D341Med (cell line): Measurements from ENCODE around the gene EVA1B.

Experiments used
- DNase-seq: peaks from one replicate; pipeline ENCODE4 v3.0.0; 2012; ENCODE audit warnings: low spot score

The EVA1B gene

GRCh38 chr1:36346741-36347370 lies 23.4 kb upstream of the EVA1B start:
- DNase-seq: peak; percentile 86

- DNase-seq: no peak
Observed at GRCh38 chr1:36345353-36345752, 21.9 kb upstream of the EVA1B start.

DNA sequence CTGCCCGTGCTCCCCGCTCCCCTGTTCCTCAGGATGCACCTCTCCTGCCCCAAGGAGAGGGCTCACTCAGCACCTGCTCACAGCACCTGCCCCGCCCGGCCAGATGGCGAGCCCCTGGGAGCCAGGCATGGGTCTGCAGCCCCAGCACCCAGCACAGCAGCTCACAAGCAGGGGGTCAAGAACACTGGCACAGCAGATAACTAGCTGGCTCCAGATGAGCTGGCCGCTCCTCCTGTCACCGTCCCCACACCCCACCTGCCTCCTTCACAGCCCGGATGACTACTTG lies 20.9 kb upstream of the EVA1B start:
- no peak for DNase-seq

DNA sequence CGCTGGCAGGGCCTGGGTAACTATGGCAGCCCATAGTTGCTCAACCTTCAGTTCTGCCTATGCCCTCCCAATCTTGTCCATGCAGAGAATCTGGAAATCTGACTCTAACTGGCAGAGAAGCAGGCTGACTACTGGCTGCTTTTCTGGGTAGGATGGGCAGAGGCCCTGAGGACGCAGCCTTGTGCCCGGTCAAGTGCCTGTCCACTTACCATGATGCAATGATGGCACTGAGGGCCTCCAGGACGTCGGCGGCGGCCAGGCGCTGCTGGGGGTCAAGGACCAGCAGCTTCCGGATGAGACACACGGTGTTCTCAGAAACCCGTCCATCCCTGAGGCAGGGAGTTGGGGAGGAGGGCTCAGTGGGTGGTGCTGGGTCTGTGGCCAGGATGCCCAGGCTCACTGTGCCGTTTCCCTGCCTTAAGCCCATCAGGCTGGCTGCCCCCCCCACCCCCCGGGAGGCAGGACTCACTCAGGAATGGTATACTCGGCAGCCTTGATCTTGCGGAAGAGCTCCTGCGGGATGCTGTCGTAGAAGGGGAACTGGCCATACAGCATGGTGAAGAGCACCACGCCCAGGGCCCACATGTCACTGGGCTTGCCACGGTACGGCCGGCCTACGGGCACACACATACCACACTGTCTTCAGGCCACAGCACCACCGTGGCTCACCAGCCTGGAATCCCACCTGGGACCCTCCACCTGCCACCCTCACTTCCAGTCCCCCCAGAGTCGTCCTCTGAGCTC lies 20.4 kb upstream of the EVA1B start:
- DNase-seq: no peak

DNA sequence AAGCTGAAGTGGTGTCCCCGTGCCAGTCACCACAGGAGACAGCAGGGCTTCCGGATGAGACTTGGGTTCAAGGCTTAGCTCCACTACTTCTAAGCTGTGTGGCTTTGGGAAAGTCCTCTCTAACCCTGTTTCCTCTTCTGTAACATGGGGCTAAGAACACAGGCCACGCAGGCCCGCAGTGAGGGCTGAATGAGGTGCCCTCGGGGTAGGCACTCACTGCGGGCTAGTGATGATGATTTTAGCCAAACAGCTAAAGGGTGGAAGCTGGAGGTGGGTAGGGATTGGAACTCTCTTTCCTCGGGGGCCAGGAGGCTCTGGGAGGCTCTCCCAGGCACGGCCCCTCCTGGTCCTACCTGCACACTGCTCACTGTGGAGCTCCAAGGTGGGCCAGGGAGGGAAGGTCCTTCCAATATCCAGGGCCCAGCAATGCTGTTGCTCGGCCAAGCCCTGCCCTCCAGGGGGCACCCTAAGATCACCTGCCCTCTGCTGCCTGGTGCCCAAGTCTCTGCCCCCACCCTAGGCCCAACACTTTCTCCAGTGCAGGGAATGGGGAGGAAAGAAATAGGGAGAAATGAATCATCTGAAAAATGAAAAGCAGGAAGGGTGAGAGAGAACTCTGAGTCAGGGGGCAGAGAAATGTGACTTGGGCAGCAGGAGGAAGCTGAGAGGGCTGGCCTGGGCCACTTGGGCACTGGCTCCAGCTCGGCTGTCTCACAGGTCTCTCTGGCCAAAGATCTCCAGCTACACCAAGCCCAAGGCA lies 19.2 kb upstream of the EVA1B start:
- DNase-seq: peak; percentile 77

DNA sequence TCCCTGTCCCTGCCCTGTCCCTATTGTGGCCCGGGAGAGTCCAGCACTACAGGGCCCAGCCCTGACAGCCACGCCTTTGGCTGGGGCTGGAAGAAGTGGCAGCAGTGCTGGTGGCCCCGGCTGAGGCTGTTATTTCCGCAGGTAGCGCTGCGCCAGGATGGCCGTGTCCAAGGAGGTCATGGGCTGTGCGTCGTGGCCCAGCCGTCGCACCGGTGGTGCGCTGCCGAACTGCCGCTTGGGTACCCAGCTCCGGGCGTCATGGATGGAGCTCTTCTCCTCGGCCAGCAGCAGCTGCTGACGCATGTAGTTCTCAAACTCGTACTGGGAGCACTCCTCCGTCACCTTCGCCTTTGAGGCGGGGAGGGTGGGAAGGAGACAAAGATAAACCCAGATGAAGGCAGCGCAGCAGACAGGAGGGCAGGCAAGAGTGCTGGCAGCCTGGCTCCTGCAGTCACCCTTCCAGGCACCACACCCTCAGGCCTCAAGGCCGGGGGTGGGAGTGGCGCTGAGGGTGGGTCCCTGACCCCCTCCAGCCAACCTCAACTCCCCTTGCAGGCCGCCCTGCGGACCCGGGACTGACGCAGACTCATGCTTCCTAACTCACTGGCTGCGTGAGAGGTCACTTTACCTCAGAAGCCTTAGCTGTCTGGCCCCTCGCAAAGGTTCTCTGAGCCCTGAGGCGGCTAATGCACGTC lies 18.3 kb upstream of the EVA1B start:
- no peak for DNase-seq

DNA sequence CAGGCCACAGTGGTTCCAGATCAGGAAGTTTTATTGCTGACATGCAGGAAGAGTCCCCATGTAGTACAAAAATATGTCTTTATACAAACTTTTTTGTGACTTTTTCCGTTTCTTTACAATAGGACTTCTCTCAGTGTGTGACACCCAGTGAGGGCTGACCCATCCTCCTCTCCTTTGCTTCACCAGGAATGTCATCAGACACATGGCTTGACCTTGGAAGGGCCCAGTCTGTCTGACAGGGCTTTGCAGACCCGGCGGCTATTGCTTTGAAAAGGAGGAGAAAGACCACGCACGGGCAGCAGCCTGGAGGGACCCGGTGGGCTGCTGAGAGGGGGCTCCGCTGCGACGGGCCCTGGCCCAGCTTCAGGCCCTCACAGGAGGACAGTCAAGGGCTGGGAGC lies 16.2 kb upstream of the EVA1B start:
- DNase-seq: no peak

- DNase-seq: no peak
Observed at GRCh38 chr1:36339215-36339614, 15.8 kb upstream of the EVA1B start.

- DNase-seq: no peak
Observed at GRCh38 chr1:36337830-36338229, 14.4 kb upstream of the EVA1B start.

DNA sequence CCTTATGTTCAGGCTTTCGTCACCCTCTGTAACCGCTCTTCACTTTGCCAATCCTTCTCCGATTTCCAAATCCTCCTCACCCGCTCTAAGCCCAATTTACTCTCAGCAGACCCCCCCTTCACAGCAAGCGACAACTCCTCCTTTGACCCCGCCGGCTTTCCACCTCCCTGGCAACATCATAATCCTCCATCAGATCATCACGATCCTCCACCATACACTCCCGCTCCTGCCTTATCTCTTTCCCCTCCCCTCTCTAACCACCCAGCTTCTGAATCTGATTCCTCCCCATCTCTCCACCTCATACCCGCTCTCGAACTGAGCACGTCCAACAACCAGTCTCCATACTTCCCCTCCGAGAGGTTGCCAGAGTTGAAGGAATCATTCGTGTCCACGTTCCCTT lies 7.5 kb upstream of the EVA1B start:
- DNase-seq: no peak

GRCh38 chr1:36329817-36330216 lies 6.4 kb upstream of the EVA1B start:
- DNase-seq: no peak

DNA sequence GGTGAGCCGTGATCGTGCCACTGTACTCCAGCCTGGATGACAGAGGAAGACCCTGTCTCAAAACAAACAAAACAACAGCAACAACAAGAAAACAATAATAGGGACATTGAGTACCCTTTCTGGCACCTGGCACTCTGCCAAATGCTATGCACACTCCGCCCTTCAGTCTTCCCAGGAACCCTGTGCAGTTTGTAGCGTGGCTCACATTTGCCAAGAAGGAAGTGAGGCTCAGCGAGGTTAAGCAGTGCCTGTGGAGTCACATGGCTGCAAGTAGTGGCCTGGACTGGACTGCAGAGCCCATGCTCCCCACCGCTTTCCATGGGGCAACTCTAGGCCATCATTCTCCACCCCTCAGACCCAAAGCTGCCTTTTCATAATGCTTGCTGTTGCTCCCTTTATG lies 5.3 kb upstream of the EVA1B start:
- no peak for DNase-seq

GRCh38 chr1:36328088-36328480 lies 4.6 kb upstream of the EVA1B start:
- DNase-seq: no peak

DNA sequence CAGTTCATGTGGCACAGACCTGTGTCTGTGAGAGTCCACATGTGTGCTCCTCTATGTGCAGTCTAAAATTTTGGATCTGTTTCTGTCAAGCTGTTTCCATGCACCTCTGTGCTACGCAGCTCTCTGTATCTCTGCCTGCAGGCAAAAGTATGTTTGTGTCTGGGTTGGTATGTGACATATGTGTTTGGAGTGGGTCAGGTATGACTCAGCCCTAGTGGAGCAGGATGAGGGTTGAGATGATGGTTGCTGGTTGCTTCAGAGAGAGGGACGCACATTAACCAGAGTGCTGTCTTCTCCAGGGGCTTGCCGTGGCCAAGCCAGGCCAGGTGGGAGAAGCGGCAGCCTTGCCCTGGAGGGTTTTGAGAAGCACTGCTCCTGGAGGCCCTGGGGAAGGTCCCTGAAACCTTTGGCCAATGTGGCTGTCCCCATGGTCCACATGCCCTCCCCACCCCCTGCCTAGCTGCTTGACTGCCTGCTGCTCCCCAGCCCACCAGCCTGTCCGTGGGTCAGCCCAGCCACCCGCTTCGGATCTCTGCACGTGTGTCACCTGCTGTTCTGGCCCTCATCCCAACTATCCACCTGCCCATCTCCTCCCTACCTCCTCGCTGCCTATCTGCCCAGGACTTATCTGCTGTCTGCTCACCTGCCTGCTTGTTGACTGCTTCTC lies 4.1 kb upstream of the EVA1B start:
- DNase-seq: no peak

GRCh38 chr1:36326499-36326898 lies 3.1 kb upstream of the EVA1B start:
- DNase-seq: no peak

GRCh38 chr1:36324353-36324703 lies 883 bp upstream of the EVA1B start:
- DNase-seq: no peak

DNA sequence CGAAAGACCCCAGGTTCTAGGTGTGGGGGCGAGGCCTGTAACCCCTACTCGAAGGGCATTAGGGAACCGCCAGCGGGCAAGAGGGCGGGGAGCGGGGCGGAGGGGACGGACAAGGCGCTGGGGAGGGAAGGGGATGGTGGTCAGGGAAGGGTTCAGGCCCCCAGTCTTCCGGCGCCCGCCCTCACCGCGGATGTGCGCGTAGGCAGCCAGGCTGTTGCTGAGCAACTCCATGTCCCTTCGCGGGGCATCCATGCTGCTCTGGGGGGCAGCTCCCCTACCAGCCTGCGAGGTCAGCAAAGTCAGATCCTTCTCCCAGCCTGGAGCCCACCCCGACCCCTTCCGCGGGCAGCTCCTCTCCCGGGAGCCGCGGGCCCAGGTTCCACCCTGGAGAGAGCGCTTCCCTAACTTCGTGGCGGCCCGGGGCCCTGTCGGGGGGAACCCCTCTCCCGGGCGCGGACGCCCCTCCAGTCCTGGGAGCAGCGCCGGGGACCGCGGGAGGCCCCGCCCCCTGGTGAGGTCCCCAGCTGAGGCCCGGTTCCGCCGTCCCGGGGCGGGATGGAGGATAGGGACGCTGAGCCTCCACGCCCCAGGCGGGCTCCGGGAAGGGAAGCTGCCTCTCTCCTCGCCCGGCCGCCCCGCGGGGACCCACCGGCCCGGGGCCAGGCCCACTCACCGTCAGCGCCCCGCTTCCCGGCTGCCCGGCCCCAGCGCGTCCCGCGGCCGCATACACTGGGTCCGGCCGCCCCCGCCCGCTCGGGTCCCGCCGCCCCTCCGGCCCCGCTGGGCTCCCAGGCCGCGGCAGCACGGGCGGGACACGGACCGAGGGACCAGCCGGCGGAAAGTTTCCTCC lies 434 bp downstream of the EVA1B start:
- peak; percentile 72 for DNase-seq

DNA sequence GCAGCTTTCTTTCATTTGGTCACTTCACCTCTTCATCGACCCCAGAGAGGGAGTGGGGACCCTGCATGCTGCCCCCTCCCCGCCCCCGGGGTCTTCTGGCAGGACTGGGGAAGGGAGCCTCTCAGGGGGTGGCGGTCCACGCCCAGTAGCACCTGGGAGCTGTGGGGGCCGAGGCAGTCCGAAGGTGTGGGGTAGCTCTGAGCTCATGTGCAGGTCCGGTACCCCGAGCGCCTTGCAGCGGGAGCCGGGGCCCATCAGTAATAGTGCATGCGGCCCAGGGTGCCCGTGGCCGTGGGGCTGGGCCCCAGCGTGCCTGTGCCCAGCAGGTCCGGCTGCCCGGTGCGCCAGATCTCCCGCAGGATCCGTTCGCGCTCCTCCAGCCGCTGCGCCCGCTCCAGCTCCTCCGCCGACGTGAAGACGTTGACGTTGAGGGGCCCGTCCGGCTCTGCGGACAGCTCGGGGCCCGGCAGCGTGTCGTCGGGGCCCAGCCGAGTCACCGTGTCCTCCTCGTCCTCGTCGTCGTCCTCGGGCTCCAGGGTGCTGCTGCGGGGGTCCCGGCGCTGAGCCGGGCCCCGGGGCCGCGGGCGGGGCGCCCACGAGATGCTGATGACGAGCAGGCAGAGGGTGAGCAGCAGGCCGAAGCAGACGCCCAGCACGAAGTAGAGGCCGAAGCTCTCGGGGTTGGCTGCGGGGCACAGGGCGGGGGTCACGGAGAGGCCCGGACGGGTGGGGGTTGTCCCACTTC lies 1.2 kb downstream of the EVA1B start:
- DNase-seq: no peak

- no peak for DNase-seq
Observed at GRCh38 chr1:36321119-36321951, 2.1 kb downstream of the EVA1B start.

DNA sequence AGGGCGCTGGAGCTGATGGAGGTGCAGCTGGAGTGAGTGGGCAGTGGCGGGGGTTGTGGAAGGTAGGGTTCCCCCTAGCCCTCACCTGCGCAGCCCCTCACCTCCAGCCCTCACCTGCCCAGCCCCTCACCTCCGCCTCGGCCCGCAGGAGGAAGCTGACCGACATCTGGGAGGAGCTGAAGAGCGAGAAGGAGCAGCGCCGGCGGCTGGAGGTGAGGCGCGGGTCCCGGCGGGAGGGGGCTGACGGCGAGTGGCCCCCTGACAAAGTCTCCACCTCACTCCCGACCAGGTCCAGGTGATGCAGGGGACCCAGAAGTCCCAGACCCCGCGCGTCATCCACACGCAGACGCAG lies 2.7 kb downstream of the EVA1B start:
- no peak for DNase-seq
